ENCODE measurements around the gene RUVBL1.

RUVBL1 gene

GRCh38 chr3:128103136-128103676 is 20.4 kb downstream of the RUVBL1 start:
- no peak for TF ChIP-seq SIN3A (IDR thresholded peaks at IDR 0.05; ENCODE audit: borderline replicate concordance, insufficient read depth, low read length)

- TF ChIP-seq SIN3A (IDR thresholded peaks at IDR 0.05; ENCODE audit: borderline replicate concordance, insufficient read depth, low read length) = no peak
- no peak for TF ChIP-seq FOXP2 (optimal IDR thresholded peaks at IDR 0.05; ENCODE audit: borderline replicate concordance, extremely low read depth, extremely low read length, insufficient read depth)
These were observed 23.0 kb downstream of the RUVBL1 start for GRCh38 chr3:128100638-128101037.

GRCh38 chr3:128100161-128100560 is 23.5 kb downstream of the RUVBL1 start:
- TF ChIP-seq TAF1 (IDR thresholded peaks at IDR 0.05; ENCODE audit: borderline replicate concordance, insufficient read depth, low read length) = no peak
- no peak for TF ChIP-seq FOXP2 (optimal IDR thresholded peaks at IDR 0.05; ENCODE audit: borderline replicate concordance, extremely low read depth, extremely low read length, insufficient read depth)
- no peak for TF ChIP-seq SIN3A (IDR thresholded peaks at IDR 0.05; ENCODE audit: borderline replicate concordance, insufficient read depth, low read length)
- no peak for TF ChIP-seq REST (IDR thresholded peaks at IDR 0.05; ENCODE audit: insufficient read depth in 1 of 2, low read depth in 2 of 2, low read length in 2 of 2)
- no peak for TF ChIP-seq POLR2AphosphoS5 (IDR thresholded peaks at IDR 0.05; ENCODE audit: low read depth, low read length)

- TF ChIP-seq FOXP2 (optimal IDR thresholded peaks at IDR 0.05; ENCODE audit: borderline replicate concordance, extremely low read depth, extremely low read length, insufficient read depth) = no peak
- no peak for TF ChIP-seq TAF1 (IDR thresholded peaks at IDR 0.05; ENCODE audit: borderline replicate concordance, insufficient read depth, low read length)
- TF ChIP-seq REST (IDR thresholded peaks at IDR 0.05; ENCODE audit: insufficient read depth in 1 of 2, low read depth in 2 of 2, low read length in 2 of 2) = no peak
- TF ChIP-seq POLR2AphosphoS5 (IDR thresholded peaks at IDR 0.05; ENCODE audit: low read depth, low read length) = no peak
- TF ChIP-seq SIN3A (IDR thresholded peaks at IDR 0.05; ENCODE audit: borderline replicate concordance, insufficient read depth, low read length) = no peak
These were observed 25.4 kb downstream of the RUVBL1 start for GRCh38 chr3:128098234-128098633.

GRCh38 chr3:128095222-128095703 is 28.3 kb downstream of the RUVBL1 start:
- TF ChIP-seq TAF1 (IDR thresholded peaks at IDR 0.05; ENCODE audit: borderline replicate concordance, insufficient read depth, low read length) (no peak), POLR2AphosphoS5 (IDR thresholded peaks at IDR 0.05; ENCODE audit: low read depth, low read length) (no peak), FOXP2 (optimal IDR thresholded peaks at IDR 0.05; ENCODE audit: borderline replicate concordance, extremely low read depth, extremely low read length, insufficient read depth) (no peak), SIN3A (IDR thresholded peaks at IDR 0.05; ENCODE audit: borderline replicate concordance, insufficient read depth, low read length) (no peak), REST (IDR thresholded peaks at IDR 0.05; ENCODE audit: insufficient read depth in 1 of 2, low read depth in 2 of 2, low read length in 2 of 2) (no peak)

GRCh38 chr3:128094295-128095151 is 29.1 kb downstream of the RUVBL1 start:
- TF ChIP-seq POLR2AphosphoS5 (IDR thresholded peaks at IDR 0.05; ENCODE audit: low read depth, low read length) (no peak), FOXP2 (optimal IDR thresholded peaks at IDR 0.05; ENCODE audit: borderline replicate concordance, extremely low read depth, extremely low read length, insufficient read depth) (no peak), SIN3A (IDR thresholded peaks at IDR 0.05; ENCODE audit: borderline replicate concordance, insufficient read depth, low read length) (no peak), TAF1 (IDR thresholded peaks at IDR 0.05; ENCODE audit: borderline replicate concordance, insufficient read depth, low read length) (no peak), REST (IDR thresholded peaks at IDR 0.05; ENCODE audit: insufficient read depth in 1 of 2, low read depth in 2 of 2, low read length in 2 of 2) (no peak)

Measured in PFSK-1 (cell line).